SU-DHL-6 (cell line): Measurements from ENCODE around the gene DNAJB1.

ENCODE experiments used
- CTCF ChIP-seq: fragments of 200-600 bp; sonication (generic); IDR thresholded peaks from one replicate; pipeline ENCODE4 v1.5.1; 2017; ENCODE audit warnings: antibody characterized with exemption, mild to moderate bottlenecking, low read length, moderate library complexity; ENCODE audit not compliant: insufficient read depth, poor library complexity, severe bottlenecking
- EZH2phosphoT487 ChIP-seq: fragments of 200-600 bp; sonication (generic), shearing (Covaris generic); conservative IDR thresholded peaks from 2 replicates; pipeline ENCODE4 v1.6.1; 2018; ENCODE audit warnings: mild to moderate bottlenecking, antibody characterized with exemption, low read length, moderate library complexity, mixed read lengths

- TF ChIP-seq CTCF (no peak), EZH2phosphoT487 (no peak)
Measured at GRCh38 chr19:14529254-14530004, 11.2 kb upstream of the DNAJB1 start, which contains the start of gene TECR.
